Measurements from ENCODE around the gene HTT-AS. TPM values are rescaled to one million over a fixed set of nuclear protein-coding genes. Genes with fewer than 3 reads are reported as not detected.
A peak's percentile ranks its signal among the peaks of the same experiment; 100 is the strongest.

HTT-AS gene
- total and polyA plus RNA-seq, 2 of the 13 experiments (the other 11 are each of a cell fraction or from before 2014, with no cell fraction given): not detected

GRCh38 chr4:3041192-3042142 is 32.9 kb downstream of the HTT-AS start (continued):
- TF ChIP-seq ZNF772 (CRISPR knock-in tag; IDR thresholded peaks at IDR 0.05) (0 out of 2 replicates have a peak, but pooled peaks have one; percentile 66), TAF1 (CRISPR knock-in tag; IDR thresholded peaks at IDR 0.05) (peak; percentile 52), CEBPB (IDR thresholded peaks at IDR 0.05; ENCODE audit: borderline replicate concordance, low read depth, low read length) (peak; percentile 46; the same call in 1 of the 2 replicates), ZNF574 (CRISPR knock-in tag; IDR thresholded peaks at IDR 0.05) (peak; percentile 41; the same call in 1 of the 2 replicates), MED1 (CRISPR knock-in tag; IDR thresholded peaks at IDR 0.05) (0 out of 2 replicates have a peak, but pooled peaks have one; percentile 18), ZNF782 (CRISPR knock-in tag; IDR thresholded peaks at IDR 0.05; ENCODE audit: borderline replicate concordance) (peak; percentile 45; the same call in 1 of the 2 replicates), ZNF530 (CRISPR knock-in tag; IDR thresholded peaks at IDR 0.05; ENCODE audit: low read depth) (no peak), GABPA (IDR thresholded peaks at IDR 0.05; ENCODE audit: low read depth, low read length) (peak; percentile 58), GABPA (CRISPR knock-in tag; IDR thresholded peaks at IDR 0.05; ENCODE audit: low read depth) (peak; percentile 40; the same call in 1 of the 2 replicates), CTCF (CRISPR knock-in tag; IDR thresholded peaks at IDR 0.05) (peak; percentile 37; the same call in 1 of the 2 replicates), ETS1 (CRISPR knock-in tag; IDR thresholded peaks at IDR 0.05) (no peak), TFDP1 (CRISPR knock-in tag; IDR thresholded peaks at IDR 0.05; ENCODE audit: borderline replicate concordance) (peak; percentile 41; the same call in 1 of the 2 replicates), ZNF777 (CRISPR knock-in tag; IDR thresholded peaks at IDR 0.05) (no peak; the same call in 1 of the 2 replicates), HMGXB4 (CRISPR knock-in tag; IDR thresholded peaks at IDR 0.05; ENCODE audit: borderline replicate concordance in 1 of 2, low read depth in 1 of 2) (peak; percentile 59 to 67; a peak in 3 of 4 replicates), ZNF501 (CRISPR knock-in tag; IDR thresholded peaks at IDR 0.05) (peak; percentile 45; the same call in 1 of the 2 replicates), IKZF5 (CRISPR knock-in tag; IDR thresholded peaks at IDR 0.05) (0 out of 2 replicates have a peak, but pooled peaks have one; percentile 32), PHF21A (CRISPR knock-in tag; IDR thresholded peaks at IDR 0.05) (peak; percentile 24; the same call in 1 of the 2 replicates)
